Tibial nerve (tissue), 4 donors: ENCODE measurements around the gene DOLPP1. TPM values are rescaled to one million over a fixed set of nuclear protein-coding genes. Genes with fewer than 3 reads are reported as not detected.
"Not testable (repeated sequence)": the region's sequence is repeated elsewhere in the genome, so short reads cannot be mapped to it uniquely, and the experiment has no call there.

ENCODE experiments used
- DNase-seq, 2 donors: peaks; one replicate each; pipeline ENCODE4 v3.0.0-alpha.2; 2019; ENCODE audit warnings: low spot score in 2 of 2
- H3K27ac ChIP-seq, 4 donors: fragments of 200-600 bp; sonication (generic) in 3 of 4; one replicate each; pipeline ENCODE4 v1.5.1; 2017 to 2019; ENCODE audit warnings: mild to moderate bottlenecking in 1 of 4
- H3K27me3 ChIP-seq, 2 donors: fragments of 200-600 bp; sonication (generic) in 1 of 2; one replicate each; pipeline versions ENCODE4 v1.5.1 to v1.6.0; 2017 to 2019
- H3K36me3 ChIP-seq, 3 donors: fragments of 200-600 bp; sonication (generic); one replicate each; pipeline ENCODE4 v1.5.1; 2018 to 2019
- H3K4me1 ChIP-seq, 4 donors: fragments of 200-600 bp; sonication (generic) in 3 of 4; one replicate each; pipeline ENCODE4 v1.5.1; 2017 to 2019
- H3K4me3 ChIP-seq, 4 donors: fragments of 200-600 bp; sonication (generic) in 3 of 4; one replicate each; pipeline ENCODE4 v1.5.1; 2017 to 2019; ENCODE audit warnings: mild to moderate bottlenecking in 1 of 4, moderate library complexity in 1 of 4
- H3K9me3 ChIP-seq, 4 donors: fragments of 200-600 bp; sonication (generic) in 3 of 4; one replicate each; pipeline ENCODE4 v1.5.1; 2017 to 2019
- CTCF ChIP-seq, 5 experiments: fragments of 200-600 bp in 3 of 5; fragments of 450-650 bp in 2 of 5; sonication (generic) in 3 of 5; IDR thresholded peaks; one replicate each; pipeline ENCODE4 v1.5.1; 2016 to 2019; ENCODE audit warnings: antibody characterized with exemption in 5 of 5, mild to moderate bottlenecking in 3 of 5, moderate library complexity in 2 of 5
- EP300 ChIP-seq, 2 donors: sonication (generic); formaldehyde crosslinking; IDR thresholded peaks; one replicate each; pipeline ENCODE4 v1.6.1; 2017; ENCODE audit warnings: antibody characterized with exemption in 2 of 2, mild to moderate bottlenecking in 1 of 2
- POLR2A ChIP-seq, 2 donors: fragments of 450-650 bp; IDR thresholded peaks; one replicate each; pipeline ENCODE4 v1.6.1; 2017; ENCODE audit warnings: antibody characterized with exemption in 2 of 2, mild to moderate bottlenecking in 2 of 2, moderate library complexity in 2 of 2
- WGBS, 2 donors: methylation state at CpG; one replicate each; pipeline ENCODE4 v1.1.5; 2018; 5-methylcytosine and 5-hydroxymethylcytosine counted together
- total RNA-seq, 4 donors: library from RNA; depleted of rRNA; stranded (reverse); fragments of >200 nt; gene quantifications; one replicate each; pipeline ENCODE4 v1.1.0, GENCODE V29; 2016

DOLPP1 gene
- total RNA-seq, 4 donors from 2014 or later, result 4.7 to 12.0 (median 6.7) TPM

DNA sequence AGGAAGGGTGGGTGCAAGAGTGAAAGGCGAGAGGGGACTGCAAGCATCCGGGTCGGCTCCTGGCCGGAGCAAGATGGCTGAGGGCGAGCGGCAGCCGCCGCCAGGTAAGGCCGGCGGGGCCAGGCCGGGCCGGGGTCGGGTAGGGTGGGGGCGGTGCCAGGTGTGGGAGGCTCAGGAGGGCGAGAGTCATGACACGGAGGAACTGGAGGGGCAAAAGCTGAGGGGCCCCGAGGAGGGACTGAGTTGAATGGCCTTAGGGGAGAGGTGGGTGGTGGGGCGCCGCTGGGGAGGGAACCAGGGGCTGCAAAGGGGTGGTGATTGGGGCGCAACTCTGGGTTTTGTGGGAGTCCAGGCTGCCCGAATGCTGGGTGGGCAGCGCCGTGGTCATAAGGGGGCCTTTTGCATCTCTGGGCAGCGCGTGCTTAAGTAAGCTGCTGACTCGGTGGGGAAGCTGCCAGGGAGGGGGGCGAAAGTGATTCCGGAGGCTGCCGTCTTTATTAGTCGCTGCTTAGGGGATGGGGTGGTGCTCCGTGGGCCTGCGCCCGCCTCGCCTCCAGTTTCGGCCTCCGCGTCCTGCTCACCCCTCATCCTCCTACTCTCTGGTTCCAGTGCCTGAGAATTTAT lies 30.7 kb downstream of the DOLPP1 start:
- no peak for TF ChIP-seq CTCF (IDR thresholded peaks at IDR 0.05)
- no peak for TF ChIP-seq POLR2A (IDR thresholded peaks at IDR 0.05)
- no peak for TF ChIP-seq EP300 (IDR thresholded peaks at IDR 0.05)
- peak overlapping the region; percentile 63 to 96 (median 92) for H3K27ac ChIP-seq
- 0 to 1% methylated on average over 35 to 36 of the region's 37 CpGs for WGBS, 2 donors
- H3K4me1 ChIP-seq, result peaks cover 0 to 50% (median 26%) of the 10 kb centered on the region in 4 donors
- H3K9me3 ChIP-seq, result no peaks in the 10 kb centered on the region
- peak in 1 of 2 donors; percentile 8 for DNase-seq
- no peaks in the 10 kb centered on the region for H3K27me3 ChIP-seq
- peak overlapping the region; percentile 71 to 93 (median 82) for H3K4me3 ChIP-seq
- H3K36me3 ChIP-seq, result peaks cover 0 to 17% (median 0%) of the 10 kb centered on the region in 3 donors

GRCh38 chr9:129112526-129112925 lies 31.6 kb downstream of the DOLPP1 start:
- H3K4me3 ChIP-seq, result peak overlapping the region in 2 of 4 donors; percentile 71 to 80
- WGBS, 2 donors, result 92% methylated on average over 16 to 17 of the region's 17 CpGs
- not testable (repeated sequence) for H3K9me3 ChIP-seq, H3K36me3 ChIP-seq, H3K27me3 ChIP-seq, DNase-seq
- H3K4me1 ChIP-seq, result peaks cover 0 to 50% (median 26%) of the 10 kb centered on the region in 4 donors
- peak overlapping the region in 1 of 4 donors; percentile 92 for H3K27ac ChIP-seq

- H3K36me3 ChIP-seq, result no peaks in the 10 kb centered on the region
- no peaks in the 10 kb centered on the region for H3K27me3 ChIP-seq
- TF ChIP-seq EP300 (IDR thresholded peaks at IDR 0.05) (no peak), POLR2A (IDR thresholded peaks at IDR 0.05) (no peak), CTCF (IDR thresholded peaks at IDR 0.05) (no peak)
- H3K9me3 ChIP-seq, result no peaks in the 10 kb centered on the region
- peaks cover 0 to 46% (median 23%) of the 10 kb centered on the region in 4 donors for H3K4me1 ChIP-seq
- 80% methylated on average over 17 of the region's 17 CpGs for WGBS, 2 donors
- peak overlapping the region in 1 of 4 donors; percentile 9 for H3K27ac ChIP-seq
- no peak overlapping the region for H3K4me3 ChIP-seq
- no peak for DNase-seq
Observed at GRCh38 chr9:129113645-129114304, 32.9 kb downstream of the DOLPP1 start.

DNA sequence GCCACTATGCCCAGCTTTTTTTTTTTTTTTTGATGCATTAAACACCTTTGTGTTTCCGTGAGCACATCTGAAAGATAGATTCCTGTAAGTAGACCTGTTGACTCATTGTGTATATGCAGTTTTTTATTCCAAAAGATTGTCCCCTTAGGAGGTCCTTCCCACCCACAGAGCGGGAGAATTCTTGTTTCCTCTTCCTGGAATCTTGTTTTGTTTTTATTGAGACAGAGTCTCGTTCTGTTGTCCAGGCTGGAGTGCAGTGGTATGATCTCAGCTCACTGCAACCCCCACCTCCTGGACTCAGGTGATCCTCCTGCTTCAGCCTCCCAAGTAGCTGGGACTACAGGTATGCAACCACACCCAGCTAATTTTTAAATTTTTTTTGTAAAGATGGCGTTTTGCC lies 37.9 kb downstream of the DOLPP1 start:
- WGBS, 2 donors, result 62 to 75% methylated on average over 4 of the region's 4 CpGs
- Histone ChIP-seq H3K4me1 (peaks cover 0 to 10% (median 2%) of the 10 kb centered on the region in 4 donors), H3K27ac (no peak overlapping the region), H3K27me3 (no peaks in the 10 kb centered on the region), H3K9me3 (no peaks in the 10 kb centered on the region), H3K36me3 (peaks cover 0 to 36% (median 6%) of the 10 kb centered on the region in 3 donors), H3K4me3 (no peak overlapping the region)
- TF ChIP-seq POLR2A (IDR thresholded peaks at IDR 0.05) (no peak), CTCF (IDR thresholded peaks at IDR 0.05) (no peak), EP300 (IDR thresholded peaks at IDR 0.05) (no peak)
- no peak for DNase-seq

DNA sequence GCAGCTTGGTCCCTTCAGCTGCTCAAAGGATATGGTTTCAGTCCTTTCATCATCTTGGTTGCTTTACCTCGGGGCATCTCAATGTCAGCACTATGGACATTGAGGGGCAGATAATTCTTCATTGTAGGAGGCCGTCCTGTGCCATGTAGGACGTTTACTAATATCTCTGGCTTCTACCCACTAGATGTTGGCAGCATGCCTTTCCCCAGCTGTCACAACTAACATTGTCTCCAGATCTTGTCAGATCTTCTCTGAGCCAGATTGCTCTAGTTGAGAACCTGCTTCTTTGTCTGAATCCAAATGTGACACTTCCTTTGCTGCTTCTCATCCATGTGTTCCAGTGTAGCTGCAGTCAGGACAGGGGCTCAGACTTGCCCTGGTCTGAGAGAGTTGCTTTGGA lies 40.6 kb downstream of the DOLPP1 start:
- H3K4me3 ChIP-seq, result no peak overlapping the region
- DNase-seq, result no peak
- no peak for TF ChIP-seq CTCF (IDR thresholded peaks at IDR 0.05)
- no peak for TF ChIP-seq POLR2A (IDR thresholded peaks at IDR 0.05)
- no peak for TF ChIP-seq EP300 (IDR thresholded peaks at IDR 0.05)
- H3K27me3 ChIP-seq, result no peaks in the 10 kb centered on the region
- H3K4me1 ChIP-seq, result no peaks in the 10 kb centered on the region
- H3K36me3 ChIP-seq, result peaks cover 0 to 56% (median 6%) of the 10 kb centered on the region in 3 donors
- no peaks in the 10 kb centered on the region for H3K9me3 ChIP-seq
- no peak overlapping the region for H3K27ac ChIP-seq
- 54 to 58% methylated on average over 3 of the region's 3 CpGs for WGBS, 2 donors
